Liver (tissue), 3 donors: ENCODE results near the gene MYO18B.

Source experiments
- GABPA ChIP-seq, 2 donors: IDR thresholded peaks in 1 of 2; conservative IDR thresholded peaks in 1 of 2; 2 replicates each; pipeline ENCODE4 v1.6.1; 2016; ENCODE audit warnings: antibody characterized with exemption in 2 of 2, mild to moderate bottlenecking in 1 of 2, moderate library complexity in 1 of 2
- TAF1 ChIP-seq: conservative IDR thresholded peaks from 2 replicates; pipeline ENCODE4 v1.6.1; 2016; ENCODE audit warnings: antibody characterized with exemption, mild to moderate bottlenecking
- TF ChIP-seq, protein P1 (sequence below): fragments of 150-350 bp; IDR thresholded peaks from 2 replicates; pipeline ENCODE4 v1.5.1; 2017; ENCODE audit warnings: improper control_type of control experiment, low read depth, low read length; ENCODE audit not compliant: missing input control
- TF ChIP-seq, protein P2 (sequence below): IDR thresholded peaks from 2 replicates; pipeline ENCODE4 v1.6.1; 2016; ENCODE audit warnings: antibody characterized with exemption
- donor health status: healthy.
- donor health status: healthy.

DNA sequence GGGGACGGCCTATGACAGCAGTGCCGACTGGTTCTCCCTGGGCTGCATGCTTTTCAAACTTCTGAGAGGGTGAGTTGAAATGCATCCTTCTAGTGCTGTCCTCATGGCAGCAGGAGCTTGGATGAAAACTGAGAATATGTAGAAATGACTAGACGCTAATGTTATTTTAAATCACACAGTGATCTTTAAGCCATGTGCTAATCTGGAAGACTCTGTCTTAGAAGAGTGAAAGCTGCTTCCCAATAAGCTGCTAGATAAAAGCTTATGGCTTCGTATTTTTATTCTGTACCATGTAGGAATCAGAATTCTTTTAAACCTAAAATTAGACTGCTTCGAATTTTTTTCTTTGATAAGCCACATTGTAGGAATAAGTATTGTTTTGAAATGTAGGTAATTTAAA, 46.8 kb upstream of the MYO18B start:
- no peak for TF ChIP-seq TAF1
- TF ChIP-seq, protein P1, sequence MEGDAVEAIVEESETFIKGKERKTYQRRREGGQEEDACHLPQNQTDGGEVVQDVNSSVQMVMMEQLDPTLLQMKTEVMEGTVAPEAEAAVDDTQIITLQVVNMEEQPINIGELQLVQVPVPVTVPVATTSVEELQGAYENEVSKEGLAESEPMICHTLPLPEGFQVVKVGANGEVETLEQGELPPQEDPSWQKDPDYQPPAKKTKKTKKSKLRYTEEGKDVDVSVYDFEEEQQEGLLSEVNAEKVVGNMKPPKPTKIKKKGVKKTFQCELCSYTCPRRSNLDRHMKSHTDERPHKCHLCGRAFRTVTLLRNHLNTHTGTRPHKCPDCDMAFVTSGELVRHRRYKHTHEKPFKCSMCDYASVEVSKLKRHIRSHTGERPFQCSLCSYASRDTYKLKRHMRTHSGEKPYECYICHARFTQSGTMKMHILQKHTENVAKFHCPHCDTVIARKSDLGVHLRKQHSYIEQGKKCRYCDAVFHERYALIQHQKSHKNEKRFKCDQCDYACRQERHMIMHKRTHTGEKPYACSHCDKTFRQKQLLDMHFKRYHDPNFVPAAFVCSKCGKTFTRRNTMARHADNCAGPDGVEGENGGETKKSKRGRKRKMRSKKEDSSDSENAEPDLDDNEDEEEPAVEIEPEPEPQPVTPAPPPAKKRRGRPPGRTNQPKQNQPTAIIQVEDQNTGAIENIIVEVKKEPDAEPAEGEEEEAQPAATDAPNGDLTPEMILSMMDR, result no peak
- TF ChIP-seq GABPA (IDR thresholded peaks at IDR 0.05 in 1 of 2, conservative IDR thresholded peaks at IDR 0.05 in 1 of 2), result no peak
- TF ChIP-seq, protein P2, sequence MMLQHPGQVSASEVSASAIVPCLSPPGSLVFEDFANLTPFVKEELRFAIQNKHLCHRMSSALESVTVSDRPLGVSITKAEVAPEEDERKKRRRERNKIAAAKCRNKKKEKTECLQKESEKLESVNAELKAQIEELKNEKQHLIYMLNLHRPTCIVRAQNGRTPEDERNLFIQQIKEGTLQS, result no peak
